A673 (cell line): ENCODE measurements around the gene AKAP12. TPM values are rescaled to one million over a fixed set of nuclear protein-coding genes. Genes with fewer than 3 reads are reported as not detected.

ENCODE experiments used
- BruUV-seq: library from RNA; stranded (reverse); fragments of 400-500 nt; replicated peaks from 2 replicates; lab custom pipeline; 2021; lab: Mats Ljungman, UMichigan
- CTCF ChIA-PET: fragments of 300-600 bp; sonication (Branson Sonifier 250); formaldehyde crosslinking; loops from one replicate; lab custom pipeline; 2022; ENCODE audit warnings: antibody characterized with exemption; lab: Charles Lee
- POLR2A ChIA-PET: fragments of 300-600 bp; sonication (Branson Sonifier 250); formaldehyde crosslinking; loops from one replicate; lab custom pipeline; 2022; ENCODE audit warnings: antibody characterized with exemption; ENCODE audit not compliant: low non-redundant PET; lab: Charles Lee
- DNase-seq: peaks from one replicate; pipeline ENCODE4 v3.0.0-alpha.2; 2015; ENCODE audit warnings: low spot score
- H3K27ac ChIP-seq: fragments of 200-600 bp; sonication (generic); 2 replicates; pipeline ENCODE4 v1.5.1; 2016; ENCODE audit warnings: mixed run types, low read depth, mild to moderate bottlenecking, mixed read lengths, antibody characterized with exemption, low read length; ENCODE audit not compliant: poor library complexity, severe bottlenecking
- H3K27me3 ChIP-seq: fragments of 200-600 bp; sonication (generic); replicated peaks from 2 replicates; pipeline ENCODE4 v1.6.1; 2017; ENCODE audit warnings: mixed run types, low read depth, mild to moderate bottlenecking, mixed read lengths, antibody characterized with exemption, low read length; ENCODE audit not compliant: insufficient read depth, poor library complexity
- H3K36me3 ChIP-seq: fragments of 200-600 bp; sonication (generic); 2 replicates; pipeline ENCODE4 v1.6.1; 2016; ENCODE audit warnings: mixed run types, mild to moderate bottlenecking, mixed read lengths, antibody characterized with exemption, low read length; ENCODE audit not compliant: insufficient read depth, poor library complexity, severe bottlenecking
- H3K4me1 ChIP-seq: fragments of 200-600 bp; sonication (generic); 2 replicates; pipeline ENCODE4 v1.6.1; 2017; ENCODE audit warnings: mixed run types, mild to moderate bottlenecking, mixed read lengths, antibody characterized with exemption, low read length; ENCODE audit not compliant: insufficient read depth, poor library complexity, severe bottlenecking
- H3K4me3 ChIP-seq: fragments of 200-600 bp; sonication (generic); 2 replicates; pipeline ENCODE4 v1.5.1; 2016; ENCODE audit warnings: low read depth, mixed run types, mild to moderate bottlenecking, mixed read lengths, low read length; ENCODE audit not compliant: poor library complexity, severe bottlenecking
- H3K9me3 ChIP-seq: fragments of 200-600 bp; sonication (generic); 2 replicates; pipeline ENCODE4 v1.6.1; 2016; ENCODE audit warnings: mixed run types, low read depth, mild to moderate bottlenecking, mixed read lengths, antibody characterized with exemption, low read length; ENCODE audit not compliant: poor library complexity, severe bottlenecking
- CTCF ChIP-seq: fragments of 300-800, 200-600 bp; sonication (generic); conservative IDR thresholded peaks from 2 replicates; pipeline ENCODE4 v1.5.1; 2017; ENCODE audit warnings: low read depth, mild to moderate bottlenecking, antibody characterized with exemption, low read length, moderate library complexity, mixed read lengths
- EZH2 ChIP-seq: fragments of 200-600 bp; sonication (generic); IDR thresholded peaks from 2 replicates; pipeline ENCODE4 v1.6.1; 2017; ENCODE audit warnings: borderline replicate concordance, low read depth, mild to moderate bottlenecking, mixed read lengths, antibody characterized with exemption, low read length; ENCODE audit not compliant: poor library complexity, severe bottlenecking
- intact Hi-C: fragments of 100-400 bp; cut with micrococcal nuclease; formaldehyde crosslinking; loops from one replicate; pipeline ENCODE4 v1.10.0; 2022; ENCODE audit not compliant: unreplicated experiment
- total RNA-seq: library from RNA; stranded (reverse); gene quantifications from 2 replicates; pipeline ENCODE4 v1.2.3, GENCODE V29; 2021

Gene AKAP12
- total RNA-seq, 1 experiment from 2014 or later: 37.3 TPM

- intact Hi-C loops: no loop called here
- H3K4me3 ChIP-seq: no peak overlapping the region
- no peaks in the 10 kb centered on the region for H3K36me3 ChIP-seq
- TF ChIP-seq CTCF: no peak
- no peak for TF ChIP-seq EZH2
- no peak for DNase-seq
- no TSS peak for BruUV-seq
- ChIA-PET POLR2A (no interaction called here), CTCF (no interaction called here)
- H3K4me1 ChIP-seq: peaks cover 7% of the 10 kb centered on the region
- no peaks in the 10 kb centered on the region for H3K27me3 ChIP-seq
- no peaks in the 10 kb centered on the region for H3K9me3 ChIP-seq
- no peak overlapping the region for H3K27ac ChIP-seq
Observed at GRCh38 chr6:151300267-151300991, 60.7 kb downstream of the AKAP12 start.

DNA sequence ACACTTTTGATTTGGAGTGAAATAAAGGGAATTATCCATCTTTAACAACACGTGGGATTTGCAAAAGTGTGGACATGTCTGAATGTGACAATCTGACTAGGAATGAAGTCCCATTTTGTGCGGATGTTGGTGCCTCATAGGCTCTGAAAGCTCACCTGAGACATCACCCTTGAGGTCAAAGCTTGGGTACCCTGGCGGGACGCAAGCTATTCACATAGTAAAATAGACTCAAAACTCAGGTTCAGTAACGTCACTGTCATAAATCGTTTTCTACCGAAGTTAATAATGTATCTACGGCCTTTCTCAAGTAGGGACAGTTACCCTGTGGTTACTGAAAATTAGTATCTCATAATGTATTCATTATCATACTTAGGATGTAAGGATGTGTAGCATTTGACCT, 61.8 kb downstream of the AKAP12 start:
- H3K27ac ChIP-seq: no peak overlapping the region
- H3K4me3 ChIP-seq: no peak overlapping the region
- H3K27me3 ChIP-seq: no peaks in the 10 kb centered on the region
- BruUV-seq: no TSS peak
- intact Hi-C loops: no loop called here
- H3K9me3 ChIP-seq: no peaks in the 10 kb centered on the region
- ChIA-PET POLR2A (no interaction called here), CTCF (no interaction called here)
- no peak for TF ChIP-seq CTCF
- H3K4me1 ChIP-seq: peaks cover 7% of the 10 kb centered on the region
- DNase-seq: no peak
- H3K36me3 ChIP-seq: no peaks in the 10 kb centered on the region

- Histone ChIP-seq H3K4me1 (peaks cover 7% of the 10 kb centered on the region), H3K36me3 (no peaks in the 10 kb centered on the region), H3K4me3 (no peak overlapping the region), H3K9me3 (no peaks in the 10 kb centered on the region), H3K27ac (no peak overlapping the region), H3K27me3 (no peaks in the 10 kb centered on the region)
- ChIA-PET POLR2A (no interaction called here), CTCF (no interaction called here)
- intact Hi-C loops: no loop called here
- TF ChIP-seq EZH2 (no peak), CTCF (no peak)
- no TSS peak for BruUV-seq
- DNase-seq: no peak
Observed at GRCh38 chr6:151303231-151303630, 63.5 kb downstream of the AKAP12 start.
